ENCODE results near the gene PAQR7.

PAQR7 gene

DNA sequence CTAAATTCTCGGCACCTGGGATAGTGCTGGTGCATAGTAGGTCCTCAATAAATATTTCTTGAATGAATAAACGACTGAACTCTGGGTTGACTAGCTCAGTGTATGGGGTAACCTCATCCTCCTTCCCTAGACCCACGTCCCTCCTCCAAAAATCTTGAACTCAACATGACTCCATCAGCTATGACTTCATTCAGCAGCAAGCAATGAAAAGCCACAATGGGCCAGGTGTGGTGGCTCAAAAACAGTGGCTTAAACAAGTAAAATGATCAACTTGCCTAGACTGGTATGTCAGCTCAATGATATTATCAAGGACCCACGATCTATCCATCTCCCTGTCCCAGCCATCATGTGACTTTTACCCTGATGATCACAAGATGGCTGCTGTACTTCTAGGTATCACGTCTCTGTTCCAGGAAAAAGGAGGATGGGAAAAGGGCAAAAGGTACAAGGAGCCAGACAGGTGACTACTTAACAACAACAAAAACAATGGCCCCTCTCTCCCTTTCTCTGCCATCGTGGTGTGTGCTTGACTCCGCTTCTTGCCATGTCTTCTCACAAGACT lies 13.0 kb upstream of the PAQR7 start:
- no peaks in the 10 kb centered on the region for H3K36me3 ChIP-seq (ENCODE audit: control insufficient read depth, insufficient read depth, low read length)
- no peak overlapping the region for H3K27ac ChIP-seq (ENCODE audit: low read depth, low read length)

DNA sequence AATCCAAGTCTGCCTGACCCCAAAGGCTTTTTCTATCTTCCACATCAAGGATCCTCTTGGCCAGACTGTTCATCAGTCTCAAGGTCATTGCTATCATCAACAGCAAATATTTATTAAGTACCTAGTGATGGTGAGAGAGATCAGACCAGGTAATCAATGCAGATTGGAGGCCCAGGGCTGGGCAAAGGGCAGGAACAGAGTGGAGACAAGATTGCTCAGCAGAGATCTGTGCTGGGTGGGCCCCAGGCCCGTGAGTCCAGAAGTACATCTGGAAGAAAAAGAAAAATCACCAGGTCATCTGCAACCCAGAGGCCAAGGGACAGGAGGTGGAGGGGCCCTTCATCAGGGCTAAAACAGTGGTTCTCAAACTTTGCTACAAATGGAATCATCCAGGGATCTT lies 10.1 kb upstream of the PAQR7 start:
- Histone ChIP-seq H3K27me3 (ENCODE audit: control insufficient read depth, insufficient read depth, low read length) (no peaks in the 10 kb centered on the region), H3K36me3 (ENCODE audit: control insufficient read depth, insufficient read depth, low read length) (no peaks in the 10 kb centered on the region), H3K4me1 (ENCODE audit: control insufficient read depth, insufficient read depth, low read length) (no peaks in the 10 kb centered on the region), H3K9me3 (ENCODE audit: control insufficient read depth, insufficient read depth, low read length) (no peaks in the 10 kb centered on the region), H3K4me3 (ENCODE audit: low read depth, low read length) (no peak overlapping the region), H3K27ac (ENCODE audit: low read depth, low read length) (no peak overlapping the region), H3K9ac (ENCODE audit: low read depth, low read length) (no peak overlapping the region)

More for the DNA sequence above, 13.0 kb upstream of the PAQR7 start:
- no peak overlapping the region for H3K4me3 ChIP-seq (ENCODE audit: low read depth, low read length)
- no peaks in the 10 kb centered on the region for H3K27me3 ChIP-seq (ENCODE audit: control insufficient read depth, insufficient read depth, low read length)
- H3K9ac ChIP-seq (ENCODE audit: low read depth, low read length), result no peak overlapping the region
- peaks cover 18% of the 10 kb centered on the region for H3K4me1 ChIP-seq (ENCODE audit: control insufficient read depth, insufficient read depth, low read length)
- no peaks in the 10 kb centered on the region for H3K9me3 ChIP-seq (ENCODE audit: control insufficient read depth, insufficient read depth, low read length)

DNA sequence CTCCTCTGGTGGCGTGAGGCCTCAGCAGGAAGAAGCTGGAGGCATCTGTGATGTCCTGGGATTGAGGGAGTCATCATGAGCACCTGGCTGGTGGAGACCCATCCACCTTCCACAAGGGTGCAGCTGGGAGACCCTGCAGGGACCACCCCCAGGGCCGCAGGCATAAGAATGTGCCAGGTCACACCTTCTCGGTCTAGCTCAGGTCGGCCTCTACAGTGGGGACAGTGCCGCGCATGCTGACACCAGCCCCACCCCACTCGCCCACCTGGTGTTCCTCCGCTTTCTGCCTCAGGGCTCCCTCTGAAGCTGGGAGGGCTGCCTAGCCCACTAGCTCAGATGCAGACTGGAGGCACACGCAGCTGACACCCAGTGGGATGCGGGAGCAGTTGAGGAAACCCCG lies 5.8 kb upstream of the PAQR7 start:
- no peaks in the 10 kb centered on the region for H3K9me3 ChIP-seq (ENCODE audit: control insufficient read depth, insufficient read depth, low read length)
- H3K27me3 ChIP-seq (ENCODE audit: control insufficient read depth, insufficient read depth, low read length), result peaks cover 11% of the 10 kb centered on the region
- H3K4me1 ChIP-seq (ENCODE audit: control insufficient read depth, insufficient read depth, low read length), result peaks cover 5% of the 10 kb centered on the region; the same call in 1 of the 2 replicates
- no peak overlapping the region for H3K27ac ChIP-seq (ENCODE audit: low read depth, low read length)
- no peaks in the 10 kb centered on the region for H3K36me3 ChIP-seq (ENCODE audit: control insufficient read depth, insufficient read depth, low read length)
- no peak overlapping the region for H3K9ac ChIP-seq (ENCODE audit: low read depth, low read length)
- H3K4me3 ChIP-seq (ENCODE audit: low read depth, low read length), result no peak overlapping the region

DNA sequence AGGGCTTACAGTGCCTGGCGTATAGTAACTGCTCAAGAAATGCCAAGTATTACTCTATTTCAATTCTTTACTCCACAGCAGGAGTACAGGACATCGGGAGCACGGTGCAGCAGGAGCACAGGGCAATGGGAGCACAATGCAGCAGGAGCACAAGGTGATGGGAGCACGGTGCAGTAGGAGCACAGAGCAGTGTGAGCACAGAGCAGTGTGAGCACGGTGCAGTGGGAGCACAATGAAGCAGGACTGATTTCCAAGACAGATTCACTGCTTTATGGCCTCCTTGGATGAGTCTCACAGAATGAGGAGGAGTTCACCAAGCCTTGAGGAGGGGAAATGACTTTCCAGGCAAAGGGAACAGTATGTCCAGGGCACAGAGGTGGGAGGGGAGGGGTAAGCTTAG lies 5.0 kb upstream of the PAQR7 start:
- Histone ChIP-seq H3K4me1 (ENCODE audit: control insufficient read depth, insufficient read depth, low read length) (peaks cover 10% of the 10 kb centered on the region; the same call in 1 of the 2 replicates), H3K9me3 (ENCODE audit: control insufficient read depth, insufficient read depth, low read length) (no peaks in the 10 kb centered on the region), H3K9ac (ENCODE audit: low read depth, low read length) (no peak overlapping the region), H3K36me3 (ENCODE audit: control insufficient read depth, insufficient read depth, low read length) (no peaks in the 10 kb centered on the region), H3K27me3 (ENCODE audit: control insufficient read depth, insufficient read depth, low read length) (peaks cover 12% of the 10 kb centered on the region), H3K27ac (ENCODE audit: low read depth, low read length) (no peak overlapping the region), H3K4me3 (ENCODE audit: low read depth, low read length) (no peak overlapping the region)

DNA sequence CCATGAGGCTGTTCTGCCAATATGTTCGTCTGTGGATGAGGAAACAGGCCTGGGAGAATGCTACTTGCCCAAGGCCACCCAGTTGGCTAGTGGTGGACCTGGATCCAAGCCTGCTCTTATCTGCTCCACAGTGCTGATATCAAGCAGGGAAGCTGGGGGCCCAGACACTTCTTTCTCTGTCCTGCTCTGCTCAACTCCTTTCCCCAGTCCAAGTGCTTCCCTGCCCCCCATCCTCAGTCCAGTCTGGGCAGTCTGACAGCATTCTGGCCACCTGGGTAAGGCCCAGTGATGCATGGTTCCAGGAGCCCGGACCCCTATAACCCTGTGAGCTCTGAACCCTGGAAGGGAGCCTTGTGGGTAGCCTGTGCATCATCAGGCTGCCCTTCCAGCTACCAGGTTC lies 4.2 kb upstream of the PAQR7 start:
- H3K4me1 ChIP-seq (ENCODE audit: control insufficient read depth, insufficient read depth, low read length), result peaks cover 12% of the 10 kb centered on the region

DNA sequence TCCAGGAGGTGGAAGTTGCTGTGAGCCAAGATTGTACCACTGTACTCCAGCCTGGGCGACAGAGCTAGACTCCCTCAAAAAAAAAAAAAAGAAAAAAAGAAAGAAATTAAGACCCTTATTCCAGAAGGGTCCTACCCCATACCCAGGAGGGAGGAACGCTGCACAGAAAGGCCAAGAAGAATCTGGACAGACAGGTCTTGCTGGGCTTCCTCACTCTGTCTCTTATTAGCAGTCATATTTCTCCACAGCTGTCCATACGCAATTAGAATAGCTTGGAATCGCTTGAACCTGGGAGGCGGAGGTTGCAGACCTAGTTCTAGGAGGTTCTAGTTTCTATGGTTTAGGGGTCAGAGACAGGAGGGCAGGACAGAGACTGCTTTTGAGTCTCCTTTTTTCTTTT lies 3.2 kb upstream of the PAQR7 start:
- H3K27ac ChIP-seq (ENCODE audit: low read depth, low read length), result no peak overlapping the region
- no peak overlapping the region for H3K4me3 ChIP-seq (ENCODE audit: low read depth, low read length)
- no peak overlapping the region for H3K9ac ChIP-seq (ENCODE audit: low read depth, low read length)
- H3K4me1 ChIP-seq (ENCODE audit: control insufficient read depth, insufficient read depth, low read length), result peaks cover 16% of the 10 kb centered on the region
- H3K9me3 ChIP-seq (ENCODE audit: control insufficient read depth, insufficient read depth, low read length), result no peaks in the 10 kb centered on the region
- no peaks in the 10 kb centered on the region for H3K36me3 ChIP-seq (ENCODE audit: control insufficient read depth, insufficient read depth, low read length)
- H3K27me3 ChIP-seq (ENCODE audit: control insufficient read depth, insufficient read depth, low read length), result peaks cover 12% of the 10 kb centered on the region

More for the DNA sequence above, 4.2 kb upstream of the PAQR7 start:
- H3K9me3 ChIP-seq (ENCODE audit: control insufficient read depth, insufficient read depth, low read length), result no peaks in the 10 kb centered on the region
- no peaks in the 10 kb centered on the region for H3K36me3 ChIP-seq (ENCODE audit: control insufficient read depth, insufficient read depth, low read length)
- no peak overlapping the region for H3K9ac ChIP-seq (ENCODE audit: low read depth, low read length)
- H3K27me3 ChIP-seq (ENCODE audit: control insufficient read depth, insufficient read depth, low read length), result peaks cover 12% of the 10 kb centered on the region
- no peak overlapping the region for H3K27ac ChIP-seq (ENCODE audit: low read depth, low read length)
- H3K4me3 ChIP-seq (ENCODE audit: low read depth, low read length), result no peak overlapping the region

DNA sequence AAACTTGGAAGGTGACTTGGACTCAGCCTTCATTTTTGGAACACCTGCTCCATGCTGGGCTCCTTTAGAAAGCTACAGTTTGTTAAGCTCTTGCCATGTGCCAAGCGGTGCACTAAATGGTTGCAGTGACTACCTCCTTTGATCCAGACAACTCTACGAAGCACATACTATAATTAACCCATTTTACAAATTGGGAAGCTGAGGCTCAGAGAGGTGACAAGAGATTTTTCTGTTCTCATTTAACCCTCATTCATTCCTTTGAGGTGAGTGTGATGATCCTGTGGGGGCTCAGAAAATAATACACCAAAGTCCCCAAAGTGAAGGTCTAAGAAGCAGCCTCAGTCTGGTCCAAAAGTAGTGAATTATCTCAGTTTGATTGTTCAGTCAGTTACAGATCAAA lies 1.6 kb upstream of the PAQR7 start:
- peaks cover 16% of the 10 kb centered on the region for H3K4me1 ChIP-seq (ENCODE audit: control insufficient read depth, insufficient read depth, low read length)
- H3K4me3 ChIP-seq (ENCODE audit: low read depth, low read length), result no peak overlapping the region
- peaks cover 12% of the 10 kb centered on the region for H3K27me3 ChIP-seq (ENCODE audit: control insufficient read depth, insufficient read depth, low read length)
- H3K36me3 ChIP-seq (ENCODE audit: control insufficient read depth, insufficient read depth, low read length), result no peaks in the 10 kb centered on the region
- H3K27ac ChIP-seq (ENCODE audit: low read depth, low read length), result no peak overlapping the region
- no peak overlapping the region for H3K9ac ChIP-seq (ENCODE audit: low read depth, low read length)
- no peaks in the 10 kb centered on the region for H3K9me3 ChIP-seq (ENCODE audit: control insufficient read depth, insufficient read depth, low read length)

DNA sequence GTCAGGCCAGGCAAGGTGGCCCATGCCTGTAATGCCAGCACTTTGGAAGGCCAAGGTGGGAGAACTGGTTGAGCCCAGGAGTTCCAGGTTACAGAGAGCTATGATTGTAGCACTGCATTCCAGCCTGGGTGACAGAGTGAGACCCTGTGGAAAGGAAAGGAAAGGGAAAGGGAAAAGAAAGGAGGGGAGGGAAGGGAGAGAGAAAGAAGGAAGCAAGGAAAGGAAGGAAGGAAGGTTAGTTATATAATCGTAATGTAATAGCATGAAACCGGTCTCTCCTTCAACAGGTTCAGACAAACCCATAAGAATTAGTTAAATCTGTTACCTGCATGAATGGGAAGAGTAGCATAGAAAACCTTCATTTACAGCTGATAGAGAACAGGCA lies 1.2 kb upstream of the PAQR7 start:
- peaks cover 16% of the 10 kb centered on the region for H3K4me1 ChIP-seq (ENCODE audit: control insufficient read depth, insufficient read depth, low read length)
- no peaks in the 10 kb centered on the region for H3K36me3 ChIP-seq (ENCODE audit: control insufficient read depth, insufficient read depth, low read length)
- H3K27ac ChIP-seq (ENCODE audit: low read depth, low read length), result no peak overlapping the region
- peaks cover 12% of the 10 kb centered on the region for H3K27me3 ChIP-seq (ENCODE audit: control insufficient read depth, insufficient read depth, low read length)
- no peak overlapping the region for H3K4me3 ChIP-seq (ENCODE audit: low read depth, low read length)
- no peaks in the 10 kb centered on the region for H3K9me3 ChIP-seq (ENCODE audit: control insufficient read depth, insufficient read depth, low read length)
- H3K9ac ChIP-seq (ENCODE audit: low read depth, low read length), result no peak overlapping the region

DNA sequence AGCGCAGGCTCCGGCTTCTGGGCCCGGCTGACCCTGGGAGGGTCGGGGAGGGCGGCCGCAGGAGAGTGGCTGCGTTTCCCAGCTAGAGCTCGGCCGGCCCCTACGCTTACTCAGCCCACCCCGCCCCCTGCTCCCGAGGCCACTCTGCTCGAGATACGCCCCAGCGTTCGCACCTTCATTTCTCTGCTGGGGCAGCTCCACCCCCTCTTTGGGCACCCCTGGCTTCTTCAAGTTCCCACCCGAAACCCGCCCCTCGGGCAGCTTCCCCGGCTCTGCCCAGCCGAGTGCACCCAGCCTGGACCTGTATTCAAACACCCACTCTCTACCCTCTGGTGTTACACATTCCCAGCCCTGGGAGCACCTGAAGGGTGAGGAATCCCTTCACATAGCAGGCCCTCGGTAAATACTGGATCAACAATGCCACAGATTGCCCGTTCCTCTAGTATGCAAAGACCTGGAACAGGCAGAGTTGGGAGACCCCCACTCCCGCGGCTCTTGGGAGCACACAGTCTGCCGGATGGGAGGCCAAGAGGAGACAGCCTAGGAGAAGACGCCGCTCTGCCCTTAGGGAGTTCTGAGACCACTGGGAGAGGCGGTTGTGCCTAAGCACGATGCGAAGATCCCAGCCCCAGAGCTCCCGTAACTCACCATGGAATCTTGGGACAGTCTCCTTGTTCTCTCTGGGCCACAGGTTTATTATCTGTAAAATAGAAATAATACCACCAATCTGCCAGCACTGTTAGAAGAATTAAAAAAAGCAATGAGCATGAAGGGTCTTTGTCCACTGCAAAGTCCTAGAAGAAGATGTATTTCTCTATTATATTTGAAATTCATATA lies 566 bp upstream of the PAQR7 start:
- Histone ChIP-seq H3K27ac (ENCODE audit: low read depth, low read length) (peak overlapping the region; percentile 79), H3K4me1 (ENCODE audit: control insufficient read depth, insufficient read depth, low read length) (peaks cover 16% of the 10 kb centered on the region), H3K9ac (ENCODE audit: low read depth, low read length) (peak overlapping the region; percentile 49; the same call in 1 of the 2 replicates), H3K4me3 (ENCODE audit: low read depth, low read length) (peak overlapping the region; percentile 67), H3K36me3 (ENCODE audit: control insufficient read depth, insufficient read depth, low read length) (no peaks in the 10 kb centered on the region), H3K9me3 (ENCODE audit: control insufficient read depth, insufficient read depth, low read length) (no peaks in the 10 kb centered on the region), H3K27me3 (ENCODE audit: control insufficient read depth, insufficient read depth, low read length) (peaks cover 12% of the 10 kb centered on the region)

DNA sequence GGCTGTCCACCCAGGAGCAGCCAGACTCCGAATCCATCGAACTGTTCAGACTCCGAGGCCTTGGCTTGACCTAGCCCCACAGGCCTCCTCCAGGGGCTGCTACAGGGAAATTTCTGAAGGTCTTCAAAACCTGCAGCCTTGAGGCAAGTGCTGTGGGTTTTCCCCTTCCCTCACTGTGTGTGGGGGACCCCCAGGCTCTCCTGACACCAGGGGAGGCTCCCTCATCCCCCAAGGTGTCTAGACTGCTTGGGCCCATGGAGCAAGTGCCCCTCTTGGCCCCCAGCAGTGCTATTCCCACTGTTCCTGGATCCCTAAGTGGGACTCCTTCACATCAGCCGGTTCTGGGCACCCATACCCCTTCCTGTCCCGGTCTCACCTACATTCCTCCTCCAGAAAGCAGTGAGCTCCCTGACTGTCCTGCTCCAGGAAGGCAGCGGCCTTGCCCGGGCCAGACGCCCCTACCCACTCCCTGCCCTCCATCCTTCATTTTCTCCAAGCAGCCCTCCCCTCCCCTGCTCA lies 814 bp downstream of the PAQR7 start:
- Histone ChIP-seq H3K27ac (ENCODE audit: low read depth, low read length) (no peak overlapping the region), H3K4me3 (ENCODE audit: low read depth, low read length) (peak overlapping the region; percentile 67), H3K9ac (ENCODE audit: low read depth, low read length) (peak overlapping the region; percentile 3; the same call in 1 of the 2 replicates)

DNA sequence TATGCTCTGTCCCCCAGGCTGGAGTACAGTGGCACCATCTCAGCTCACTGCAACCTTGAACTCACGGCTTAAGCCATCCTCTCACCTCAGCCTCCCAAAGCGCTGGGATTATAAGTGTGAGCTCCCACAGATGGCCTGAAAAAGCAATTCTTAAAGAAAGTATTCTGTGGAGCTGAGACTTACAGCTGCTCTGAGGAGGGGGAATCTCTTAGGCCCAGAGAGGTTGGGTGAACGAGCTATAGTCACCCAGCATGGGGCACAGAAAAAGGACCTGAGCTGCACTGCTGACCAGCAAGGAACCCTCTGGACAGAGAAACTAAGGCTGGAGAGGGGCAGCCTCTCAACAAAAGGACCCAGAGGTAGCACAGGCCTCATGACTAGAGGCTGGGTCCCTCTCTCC lies 1.3 kb downstream of the PAQR7 start:
- Histone ChIP-seq H3K27me3 (ENCODE audit: control insufficient read depth, insufficient read depth, low read length) (peaks cover 12% of the 10 kb centered on the region), H3K4me3 (ENCODE audit: low read depth, low read length) (no peak overlapping the region), H3K9ac (ENCODE audit: low read depth, low read length) (no peak overlapping the region), H3K4me1 (ENCODE audit: control insufficient read depth, insufficient read depth, low read length) (peaks cover 22% of the 10 kb centered on the region), H3K27ac (ENCODE audit: low read depth, low read length) (no peak overlapping the region), H3K36me3 (ENCODE audit: control insufficient read depth, insufficient read depth, low read length) (no peaks in the 10 kb centered on the region), H3K9me3 (ENCODE audit: control insufficient read depth, insufficient read depth, low read length) (no peaks in the 10 kb centered on the region)

More for the DNA sequence above, 814 bp downstream of the PAQR7 start:
- H3K27me3 ChIP-seq (ENCODE audit: control insufficient read depth, insufficient read depth, low read length), result peaks cover 12% of the 10 kb centered on the region
- H3K9me3 ChIP-seq (ENCODE audit: control insufficient read depth, insufficient read depth, low read length), result no peaks in the 10 kb centered on the region
- H3K36me3 ChIP-seq (ENCODE audit: control insufficient read depth, insufficient read depth, low read length), result no peaks in the 10 kb centered on the region
- H3K4me1 ChIP-seq (ENCODE audit: control insufficient read depth, insufficient read depth, low read length), result peaks cover 20% of the 10 kb centered on the region
